Mucosa of rectum (tissue), 2 donors: ENCODE results near the gene FKBP1A.

Experiments used
- H3K27ac ChIP-seq, 2 donors: one replicate each; pipeline ENCODE4 v1.7.0; 2013; ENCODE audit warnings: inconsistent platforms in 2 of 2, low read depth in 2 of 2, low read length in 2 of 2
- H3K27me3 ChIP-seq, 2 donors: one replicate each; pipeline ENCODE4 v1.7.0; 2013; ENCODE audit warnings: low read length in 2 of 2; ENCODE audit not compliant: control insufficient read depth in 2 of 2, insufficient read depth in 2 of 2
- H3K36me3 ChIP-seq, 2 donors: one replicate each; pipeline ENCODE4 v1.7.0; 2013; ENCODE audit warnings: low read length in 2 of 2; ENCODE audit not compliant: control insufficient read depth in 2 of 2, insufficient read depth in 2 of 2
- H3K4me1 ChIP-seq, 2 donors: one replicate each; pipeline ENCODE4 v1.7.0; 2013; ENCODE audit warnings: low read length in 2 of 2, mild to moderate bottlenecking in 1 of 2; ENCODE audit not compliant: control insufficient read depth in 2 of 2, insufficient read depth in 2 of 2
- H3K4me3 ChIP-seq, 2 donors: one replicate each; pipeline ENCODE4 v1.7.0; 2013; ENCODE audit warnings: low read length in 2 of 2
- H3K9ac ChIP-seq, 2 donors: one replicate each; pipeline ENCODE4 v1.7.0; 2013; ENCODE audit warnings: low read length in 2 of 2, low read depth in 1 of 2, mild to moderate bottlenecking in 1 of 2
- H3K9me3 ChIP-seq, 2 donors: one replicate each; pipeline ENCODE4 v1.7.0; 2013; ENCODE audit warnings: low read length in 2 of 2; ENCODE audit not compliant: control insufficient read depth in 2 of 2
- donor health status: healthy.
- donor health status: Normal muscosa, but diverticular disease.

Gene FKBP1A

DNA sequence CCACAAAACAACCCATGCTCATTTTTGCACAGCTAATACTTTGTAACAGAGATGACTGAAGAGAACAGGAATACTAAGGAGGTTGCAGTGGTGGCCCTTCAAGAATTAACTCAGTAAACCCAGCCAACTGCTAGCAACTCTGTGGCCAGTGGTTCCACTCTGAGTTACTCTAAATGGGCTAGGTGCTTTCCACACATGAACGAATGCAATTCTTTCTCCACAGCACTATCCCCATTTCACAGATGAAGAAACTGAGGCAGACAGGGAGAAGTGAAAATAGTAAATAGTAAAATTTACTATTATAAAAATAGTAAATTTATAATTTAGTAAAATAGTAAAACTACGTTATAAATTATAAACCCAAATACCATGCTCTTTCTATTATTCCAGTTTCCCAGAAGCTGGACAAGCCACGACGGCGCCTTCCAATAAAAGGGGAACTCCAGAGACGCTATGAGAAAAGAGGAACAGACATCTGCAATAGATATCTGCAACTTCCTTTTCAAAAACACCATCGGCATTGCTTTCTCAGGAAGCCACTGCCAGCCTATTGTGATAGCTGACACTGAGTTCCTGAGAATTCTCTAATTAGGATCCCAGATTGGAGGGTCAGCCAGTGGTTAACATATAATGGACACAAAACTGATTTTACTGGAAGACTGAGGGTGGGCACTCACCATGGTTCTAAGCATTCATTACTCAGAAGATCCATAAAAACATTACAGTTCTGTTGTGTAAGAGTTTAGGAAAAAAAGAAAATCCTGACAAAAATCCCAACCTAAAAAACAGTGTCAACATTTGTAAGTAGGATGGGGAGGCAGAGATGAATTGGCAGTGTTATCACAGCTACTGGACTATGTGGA lies 16.2 kb downstream of the FKBP1A start:
- Histone ChIP-seq H3K36me3 (peaks cover 21 to 35% of the 10 kb centered on the region in 2 donors), H3K9ac (no peak overlapping the region), H3K4me3 (no peak overlapping the region), H3K27me3 (no peaks in the 10 kb centered on the region), H3K9me3 (no peaks in the 10 kb centered on the region), H3K4me1 (peaks cover 15 to 19% of the 10 kb centered on the region in 2 donors), H3K27ac (no peak overlapping the region)

DNA sequence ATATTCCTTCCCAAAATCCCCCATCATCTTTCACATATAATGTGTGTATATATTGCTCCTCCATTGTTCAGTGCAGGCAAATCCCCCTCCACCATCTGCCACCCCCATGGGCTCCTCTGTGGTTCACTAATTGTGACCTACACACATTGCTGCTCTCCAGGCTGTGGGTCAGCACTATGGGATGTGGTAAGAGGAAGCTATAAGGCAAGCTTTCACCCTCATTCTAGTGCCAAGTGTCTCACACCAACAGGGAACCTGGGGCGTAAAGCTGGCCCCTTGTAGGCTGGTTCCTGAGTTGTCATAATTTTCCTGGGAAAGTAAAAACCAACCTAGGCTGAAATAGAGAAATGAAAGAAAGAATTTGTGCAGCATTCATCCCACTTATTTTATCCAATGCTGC lies 16.8 kb downstream of the FKBP1A start:
- peaks cover 25 to 42% of the 10 kb centered on the region in 2 donors for H3K36me3 ChIP-seq
- peaks cover 18 to 21% of the 10 kb centered on the region in 2 donors for H3K4me1 ChIP-seq
- no peaks in the 10 kb centered on the region for H3K27me3 ChIP-seq
- H3K9ac ChIP-seq, result no peak overlapping the region
- H3K4me3 ChIP-seq, result no peak overlapping the region
- no peak overlapping the region for H3K27ac ChIP-seq
- no peaks in the 10 kb centered on the region for H3K9me3 ChIP-seq

DNA sequence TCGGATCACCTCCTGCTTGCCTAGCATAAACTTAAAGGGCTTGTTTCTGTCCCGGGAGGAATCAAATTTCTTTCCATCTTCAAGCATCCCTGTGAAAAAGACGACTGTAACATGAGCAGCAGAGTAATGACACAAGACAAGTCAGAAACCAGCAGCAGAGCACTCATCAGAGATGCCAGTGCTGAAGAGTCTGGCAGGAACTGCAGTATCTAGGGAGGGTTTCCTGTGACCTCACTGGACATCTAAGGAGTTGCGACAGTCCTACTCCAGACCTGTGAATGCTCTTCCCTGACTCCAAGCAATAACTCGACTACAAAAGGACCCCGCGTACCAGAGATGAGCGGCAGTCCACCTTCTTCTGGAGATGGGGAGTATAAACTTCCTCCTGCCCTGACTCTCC lies 17.3 kb downstream of the FKBP1A start:
- H3K9ac ChIP-seq, result no peak overlapping the region
- no peaks in the 10 kb centered on the region for H3K27me3 ChIP-seq
- H3K36me3 ChIP-seq, result peaks cover 29 to 46% of the 10 kb centered on the region in 2 donors
- H3K4me3 ChIP-seq, result no peak overlapping the region
- peaks cover 23 to 24% of the 10 kb centered on the region in 2 donors for H3K4me1 ChIP-seq
- no peaks in the 10 kb centered on the region for H3K9me3 ChIP-seq
- H3K27ac ChIP-seq, result no peak overlapping the region

DNA sequence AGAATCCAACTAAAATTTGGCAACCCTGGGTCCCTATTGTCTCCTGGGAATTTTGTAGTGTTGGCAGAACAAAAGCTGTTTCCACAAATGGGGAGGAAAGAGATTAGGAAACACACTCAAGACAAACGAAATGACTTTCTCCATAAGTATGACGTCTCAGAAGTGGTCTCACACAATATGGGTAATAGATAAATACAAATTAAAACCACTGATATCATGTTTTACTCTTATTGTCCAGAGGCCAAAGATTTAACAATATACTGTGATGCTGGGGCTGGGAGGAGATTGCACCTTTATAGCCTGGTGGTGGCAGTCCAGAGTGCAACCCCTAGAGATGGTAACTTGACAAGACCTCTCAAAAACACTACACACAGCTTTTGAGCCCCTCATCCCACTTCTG lies 18.6 kb downstream of the FKBP1A start:
- Histone ChIP-seq H3K36me3 (peaks cover 35 to 49% of the 10 kb centered on the region in 2 donors), H3K4me1 (peaks cover 21 to 25% of the 10 kb centered on the region in 2 donors), H3K27ac (no peak overlapping the region), H3K9ac (no peak overlapping the region), H3K4me3 (no peak overlapping the region), H3K9me3 (no peaks in the 10 kb centered on the region), H3K27me3 (no peaks in the 10 kb centered on the region)

DNA sequence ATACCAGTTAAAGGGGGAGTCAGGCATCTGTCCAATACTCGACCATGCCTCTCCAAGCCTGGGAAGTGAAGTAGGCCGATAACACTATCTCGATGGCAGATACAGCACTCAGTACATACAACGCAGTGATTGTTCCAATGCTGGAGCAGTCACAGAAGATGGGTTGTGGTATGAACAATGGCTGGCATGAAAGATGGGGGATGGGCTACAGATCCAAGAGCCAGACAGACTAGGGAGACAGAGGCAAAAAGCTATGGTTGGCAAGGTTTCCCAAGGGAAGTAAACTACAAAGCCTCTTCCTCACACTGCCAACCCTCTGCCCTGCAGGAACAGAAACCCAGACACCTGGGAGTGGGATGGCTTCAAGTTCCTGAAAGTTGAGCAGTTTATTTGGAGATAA lies 19.2 kb downstream of the FKBP1A start:
- Histone ChIP-seq H3K9ac (no peak overlapping the region), H3K9me3 (no peaks in the 10 kb centered on the region), H3K36me3 (peaks cover 35 to 46% of the 10 kb centered on the region in 2 donors), H3K27ac (no peak overlapping the region), H3K27me3 (no peaks in the 10 kb centered on the region), H3K4me3 (no peak overlapping the region), H3K4me1 (peaks cover 24 to 28% of the 10 kb centered on the region in 2 donors)

DNA sequence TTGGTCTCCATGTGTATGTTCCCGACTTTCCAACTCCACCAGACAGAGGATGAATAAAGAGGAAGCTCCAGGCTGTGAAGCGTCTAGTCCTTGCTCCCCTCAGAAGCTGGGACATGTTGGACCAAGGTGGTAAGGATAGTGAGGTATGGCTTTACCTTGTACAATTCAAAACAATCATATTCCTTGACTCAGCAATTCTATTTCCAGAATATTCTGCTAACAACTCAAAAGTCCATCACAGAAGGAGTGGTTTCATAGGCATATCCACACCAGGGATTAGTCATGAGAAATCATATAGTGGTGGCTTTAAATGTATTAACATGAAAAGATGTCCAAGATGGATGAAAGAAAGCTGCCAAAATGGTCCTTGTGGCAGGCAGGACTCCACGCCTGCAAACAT lies 19.8 kb downstream of the FKBP1A start:
- Histone ChIP-seq H3K4me3 (no peak overlapping the region), H3K4me1 (peaks cover 23 to 30% of the 10 kb centered on the region in 2 donors), H3K27me3 (no peaks in the 10 kb centered on the region), H3K36me3 (peaks cover 35 to 46% of the 10 kb centered on the region in 2 donors), H3K9ac (no peak overlapping the region), H3K27ac (no peak overlapping the region), H3K9me3 (no peaks in the 10 kb centered on the region)

DNA sequence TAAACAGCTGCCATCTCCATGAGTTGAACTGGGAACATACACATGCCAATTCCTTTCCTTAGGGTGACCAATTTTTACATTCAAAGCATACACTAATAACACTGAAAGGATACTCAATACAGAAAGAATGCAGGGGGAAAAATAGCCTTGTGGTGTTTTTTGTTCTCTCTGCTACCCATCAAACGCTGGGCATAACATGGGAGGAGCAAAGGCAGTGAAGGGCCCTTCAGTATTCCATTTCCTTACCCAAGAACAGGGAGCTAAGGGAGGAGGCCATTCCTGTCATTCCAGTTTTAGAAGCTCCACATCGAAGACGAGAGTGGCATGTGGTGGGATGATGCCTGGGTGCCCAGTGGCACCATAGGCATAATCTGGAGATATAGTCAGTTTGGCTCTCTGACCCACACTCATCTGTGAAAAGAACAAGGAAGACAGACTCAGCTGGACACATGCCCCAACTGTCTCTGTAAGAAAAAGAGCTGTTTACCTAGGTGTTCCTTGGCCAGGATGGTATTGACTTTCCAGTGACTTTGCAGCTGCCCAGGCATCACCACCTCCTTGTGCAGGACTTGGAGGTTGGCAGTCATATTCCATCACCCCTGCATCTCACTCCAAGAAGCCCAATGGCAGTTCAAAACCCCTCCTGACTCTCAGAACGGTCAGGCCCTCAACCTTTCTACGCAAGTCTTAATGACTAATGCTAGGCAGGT lies 20.9 kb downstream of the FKBP1A start:
- H3K27ac ChIP-seq, result no peak overlapping the region

DNA sequence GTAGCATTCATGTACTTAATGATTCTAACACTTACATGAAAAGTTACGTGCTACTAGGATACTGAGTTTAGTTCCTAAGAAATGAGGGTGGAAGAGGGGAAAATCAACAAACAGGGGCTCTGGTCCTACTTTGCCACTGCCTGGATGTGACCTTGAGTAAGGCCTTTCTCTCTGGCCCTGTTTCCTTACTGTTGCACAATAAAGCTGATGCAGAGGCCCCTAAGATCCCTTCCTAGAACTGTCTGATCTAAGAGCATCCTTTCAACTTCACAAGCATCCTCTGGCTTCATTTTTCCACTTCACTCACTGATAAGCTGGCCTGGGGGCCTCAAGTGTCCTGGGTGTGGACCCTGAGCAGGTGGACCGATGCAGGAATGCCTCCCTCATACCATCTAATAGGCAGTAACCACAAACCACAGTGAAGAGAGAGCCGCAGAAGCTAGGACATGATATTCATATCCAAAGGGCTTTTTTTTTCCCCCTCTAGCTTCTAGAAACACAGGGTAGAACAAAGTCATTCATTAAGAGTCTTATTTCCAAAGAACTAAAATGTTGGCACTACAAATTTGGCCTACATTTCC lies 21.6 kb downstream of the FKBP1A start:
- Histone ChIP-seq H3K36me3 (peaks cover 43 to 52% of the 10 kb centered on the region in 2 donors), H3K27me3 (no peaks in the 10 kb centered on the region), H3K27ac (no peak overlapping the region), H3K9ac (peak overlapping the region in 1 of 2 donors; percentile 19), H3K9me3 (no peaks in the 10 kb centered on the region), H3K4me1 (peaks cover 18 to 30% of the 10 kb centered on the region in 2 donors), H3K4me3 (no peak overlapping the region)

More for the DNA sequence above, 20.9 kb downstream of the FKBP1A start:
- Histone ChIP-seq H3K9ac (no peak overlapping the region), H3K36me3 (peaks cover 43 to 52% of the 10 kb centered on the region in 2 donors), H3K4me3 (no peak overlapping the region), H3K9me3 (no peaks in the 10 kb centered on the region), H3K27me3 (no peaks in the 10 kb centered on the region), H3K4me1 (peaks cover 18 to 30% of the 10 kb centered on the region in 2 donors)

DNA sequence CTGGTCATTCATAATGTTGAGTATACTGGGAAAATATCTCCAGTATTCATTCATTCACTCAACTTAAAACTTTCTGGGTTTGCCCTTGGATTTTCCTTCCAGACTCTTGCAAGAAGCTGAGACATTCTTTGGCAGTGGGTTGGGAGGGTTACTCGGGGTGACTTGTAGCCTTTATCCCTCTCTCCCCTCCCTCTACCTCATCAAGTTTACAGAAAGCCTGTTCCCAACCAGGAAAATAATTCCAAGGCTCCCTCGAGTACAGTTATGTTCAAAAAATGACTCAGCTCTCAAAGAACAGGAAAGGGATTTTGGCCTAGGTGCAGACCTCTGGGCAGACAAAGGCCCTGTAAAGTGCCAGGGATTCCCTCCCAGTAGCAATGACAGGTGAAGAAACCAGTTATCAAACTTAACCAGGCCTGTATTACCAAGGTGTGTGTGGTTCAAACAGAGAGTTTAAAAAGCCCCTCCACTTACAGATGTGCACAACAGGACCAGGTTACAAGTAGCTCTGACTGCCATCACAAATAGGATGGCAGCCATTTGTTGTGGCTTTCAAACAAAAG lies 22.2 kb downstream of the FKBP1A start:
- H3K36me3 ChIP-seq, result peaks cover 43 to 49% of the 10 kb centered on the region in 2 donors
- H3K9ac ChIP-seq, result peak overlapping the region in 1 of 2 donors; percentile 19
- no peak overlapping the region for H3K4me3 ChIP-seq
- no peaks in the 10 kb centered on the region for H3K9me3 ChIP-seq
- peaks cover 18 to 26% of the 10 kb centered on the region in 2 donors for H3K4me1 ChIP-seq
- no peak overlapping the region for H3K27ac ChIP-seq
- H3K27me3 ChIP-seq, result no peaks in the 10 kb centered on the region
